KG1 (cell line): ENCODE measurements around the gene SERPINB10.

ENCODE experiments used
- DNase-seq: peaks from one replicate; lab custom pipeline; 2025; lab: John Stamatoyannopoulos, UW

Gene SERPINB10

GRCh38 chr18:63949068-63949737 lies 41.4 kb downstream of the SERPINB10 start, which contains the start of gene HMSD:
Gene HMSD (plus strand): TSS chr18:63949301. CDS start chr18:63953456, 4,155 bp downstream.
- no peak for DNase-seq

- no peak for DNase-seq
These were observed 43.5 kb downstream of the SERPINB10 start for GRCh38 chr18:63951302-63951705.

DNA sequence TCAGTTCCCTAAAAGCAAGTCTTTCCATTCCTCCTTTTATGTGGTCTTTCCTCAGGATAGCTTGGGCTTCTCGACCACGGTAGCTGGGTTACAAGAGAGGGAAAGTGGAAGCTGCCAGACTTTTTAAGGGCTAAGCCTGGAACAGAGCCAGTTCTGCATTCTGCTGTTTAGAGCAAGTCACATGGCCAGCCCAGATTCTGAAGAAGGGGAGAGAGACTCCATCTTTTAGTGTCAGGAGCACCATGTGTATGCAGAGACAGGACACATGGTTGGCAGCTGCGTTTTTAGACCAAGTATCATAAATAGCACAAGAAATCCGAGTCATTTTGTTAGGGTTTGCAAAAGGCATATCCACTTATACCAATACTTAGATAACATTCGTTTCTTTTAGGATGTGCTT lies 46.1 kb downstream of the SERPINB10 start:
- no peak for DNase-seq

GRCh38 chr18:63956755-63957154 lies 49.0 kb downstream of the SERPINB10 start:
- DNase-seq: no peak

- no peak for DNase-seq
These were observed 53.1 kb downstream of the SERPINB10 start for GRCh38 chr18:63960891-63961290.

GRCh38 chr18:63961435-63961980 lies 53.8 kb downstream of the SERPINB10 start:
- no peak for DNase-seq

- DNase-seq: no peak
These were observed 54.4 kb downstream of the SERPINB10 start for GRCh38 chr18:63962137-63962536.

- DNase-seq: peak; percentile 18
These were observed 56.0 kb downstream of the SERPINB10 start for GRCh38 chr18:63963615-63964256.

- DNase-seq: no peak
These were observed 57.1 kb downstream of the SERPINB10 start for GRCh38 chr18:63964908-63965307.

DNA sequence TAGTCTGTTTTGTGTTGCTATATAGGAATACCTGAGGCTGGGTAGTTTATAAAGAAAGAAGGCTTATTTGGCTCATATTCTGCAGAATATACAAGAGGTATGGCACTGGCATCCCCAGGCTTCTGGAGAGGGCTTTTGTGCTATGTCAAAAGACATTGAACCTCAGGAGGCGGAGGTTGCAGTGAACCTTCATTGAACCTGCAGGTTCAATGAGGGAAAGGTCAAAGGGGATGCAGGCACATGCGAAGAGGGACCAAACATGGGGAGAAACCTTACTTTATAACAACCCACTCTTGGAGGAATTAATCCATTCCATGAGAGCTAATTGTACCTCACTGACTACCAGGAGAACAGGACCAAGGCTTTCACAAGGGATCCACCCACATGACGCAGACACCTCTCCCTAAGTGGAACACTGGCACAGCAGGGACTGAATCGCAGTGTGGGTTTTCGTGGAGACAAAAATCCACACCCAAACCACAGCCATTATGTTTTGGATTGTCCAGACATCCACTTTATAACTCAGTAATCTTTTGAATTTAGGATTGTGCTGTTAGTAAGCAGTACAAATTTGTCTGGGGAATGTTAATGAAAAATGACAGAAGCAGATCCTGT lies 58.1 kb downstream of the SERPINB10 start:
- DNase-seq: no peak

DNA sequence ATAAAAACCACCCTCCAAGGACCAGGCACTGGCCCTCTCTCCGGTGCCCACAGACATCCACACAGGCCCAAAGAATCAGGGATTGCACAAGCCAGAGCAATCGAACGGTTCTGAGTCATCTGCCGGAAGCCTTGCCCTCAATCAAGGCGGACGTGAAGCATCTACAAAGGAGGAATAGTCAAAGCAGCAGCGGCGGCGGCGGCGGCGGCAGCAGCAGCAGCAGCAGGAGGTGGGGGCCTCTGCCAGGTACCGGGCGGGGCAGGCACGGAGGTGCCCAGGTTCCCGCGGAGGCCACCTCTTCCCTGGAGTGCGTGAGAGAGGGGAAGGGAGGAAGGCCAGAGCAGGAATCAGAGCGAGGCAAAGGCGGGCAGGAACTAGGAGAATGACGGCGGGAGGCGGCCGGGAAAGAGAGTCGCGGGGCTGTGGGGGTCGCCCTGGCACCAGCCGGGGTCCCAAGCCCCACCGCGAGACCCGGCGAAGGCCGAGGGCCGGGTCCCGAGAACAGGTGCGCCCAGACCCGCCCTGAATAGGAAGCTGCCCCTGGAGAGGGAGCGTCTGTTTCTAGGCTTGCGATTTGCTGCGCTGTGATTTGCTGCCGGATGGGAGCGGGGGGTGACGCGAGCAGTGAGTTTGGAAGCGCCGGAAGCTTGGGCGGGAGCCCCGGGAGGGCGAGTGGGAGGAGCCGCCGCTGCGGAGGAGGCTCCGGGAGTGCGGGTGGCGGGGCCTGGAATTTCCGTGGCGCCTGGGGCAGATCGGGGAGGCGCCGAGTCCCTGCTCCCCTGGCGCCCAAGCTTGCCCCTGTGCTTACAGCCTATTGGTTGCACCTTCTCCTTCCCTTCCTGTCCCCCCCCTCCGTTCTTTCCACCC lies 62.4 kb downstream of the SERPINB10 start, which contains the start of gene SERPINB8:
SERPINB8 (plus strand) TSS at position 140 of the 867 bp plus-strand sequence. CDS start 8,228 bp downstream, outside the sequence.
- peak; percentile 8 for DNase-seq

DNA sequence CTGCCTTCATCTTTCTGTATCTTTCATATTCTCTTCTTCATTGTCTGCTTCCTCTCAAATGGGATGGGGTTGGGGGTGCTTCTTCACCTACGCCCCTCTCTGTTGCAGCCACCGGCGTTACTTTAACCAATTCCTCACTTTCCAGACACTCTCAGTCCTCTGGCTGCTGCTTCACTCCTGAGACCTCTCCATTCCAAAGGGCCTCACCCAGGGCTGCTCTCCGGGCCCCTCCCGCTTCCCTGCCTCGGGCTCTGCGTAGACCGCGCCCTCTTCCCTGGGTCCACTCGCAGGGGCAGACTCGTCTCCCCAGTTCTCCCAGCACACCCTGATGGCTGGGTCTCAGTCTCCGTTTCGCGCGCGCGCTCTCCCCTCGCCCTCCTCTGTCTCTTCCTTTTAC lies 63.0 kb downstream of the SERPINB10 start:
- DNase-seq: no peak

DNA sequence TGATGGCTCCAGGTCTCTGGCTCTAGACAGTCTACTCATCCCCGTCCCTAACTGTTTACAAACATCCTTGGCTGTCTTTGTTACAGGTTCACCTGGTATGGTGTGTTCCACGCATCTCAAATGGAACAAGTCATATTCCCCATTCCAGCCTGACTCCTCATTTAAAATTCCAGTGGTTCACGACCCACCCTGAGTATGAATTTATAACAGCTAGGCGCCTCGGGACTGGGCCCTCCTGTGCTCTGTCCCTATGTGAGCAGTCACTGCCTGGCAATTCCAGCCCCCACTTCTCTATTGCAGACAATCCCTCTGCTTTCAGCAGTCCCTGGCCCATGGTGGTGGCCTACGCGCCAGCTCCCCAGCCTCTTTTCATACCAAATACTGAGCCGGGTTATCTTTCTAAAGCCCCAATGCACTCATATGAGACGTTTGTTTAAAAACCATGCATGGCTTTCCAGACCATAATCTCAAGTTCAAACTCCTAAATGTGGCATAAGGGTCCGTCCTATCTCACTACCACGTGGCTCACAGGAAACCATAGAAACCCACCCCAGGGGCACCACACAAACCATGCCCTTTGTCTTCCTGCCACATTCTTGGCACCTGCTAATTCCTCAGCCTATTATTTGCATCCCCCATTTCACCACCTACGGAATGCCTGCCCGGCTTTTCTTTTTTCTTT lies 63.7 kb downstream of the SERPINB10 start:
- DNase-seq: no peak

DNA sequence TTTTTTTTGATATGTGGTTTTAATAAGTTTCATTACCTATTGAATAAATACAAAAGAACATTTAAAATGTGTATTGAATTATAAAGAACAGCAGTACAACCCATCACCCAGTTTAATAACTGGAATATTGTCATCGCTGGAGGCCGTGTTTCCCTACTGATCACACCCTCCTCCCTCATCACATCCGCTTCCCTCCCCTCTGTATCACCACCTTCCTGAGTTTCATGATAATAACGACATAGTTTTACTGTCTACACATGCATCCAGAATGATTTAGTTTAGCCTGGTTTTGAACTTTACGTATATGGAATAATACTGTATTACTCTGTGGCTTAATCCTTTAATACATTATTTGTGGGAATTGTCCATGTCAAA lies 64.2 kb downstream of the SERPINB10 start:
- no peak for DNase-seq

- peak; percentile 21 for DNase-seq
These were observed 67.2 kb downstream of the SERPINB10 start for GRCh38 chr18:63974991-63975390.

GRCh38 chr18:63975628-63976027 lies 67.9 kb downstream of the SERPINB10 start:
- DNase-seq: no peak

- no peak for DNase-seq
These were observed 69.3 kb downstream of the SERPINB10 start for GRCh38 chr18:63977040-63977439.

GRCh38 chr18:63979409-63979920 lies 71.7 kb downstream of the SERPINB10 start:
- DNase-seq: no peak

DNA sequence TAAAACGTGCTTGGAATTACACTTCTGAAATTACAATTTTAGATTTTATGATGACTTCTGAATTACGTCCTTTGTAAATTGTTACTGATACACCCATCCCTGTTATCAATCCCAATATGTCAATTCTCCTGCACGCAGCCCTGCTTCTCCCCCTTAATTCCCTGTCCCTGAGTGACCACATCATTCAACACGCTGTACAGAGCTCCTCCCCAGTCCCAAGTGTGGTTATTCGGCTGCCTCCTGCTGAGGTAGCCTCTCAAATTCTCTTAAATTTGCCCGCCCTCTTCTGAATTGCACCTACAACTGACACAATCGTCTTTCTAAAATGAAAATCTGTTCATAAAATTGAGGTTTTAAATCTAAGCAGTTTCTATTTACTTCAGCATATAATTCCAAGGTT lies 72.3 kb downstream of the SERPINB10 start:
- no peak for DNase-seq

DNA sequence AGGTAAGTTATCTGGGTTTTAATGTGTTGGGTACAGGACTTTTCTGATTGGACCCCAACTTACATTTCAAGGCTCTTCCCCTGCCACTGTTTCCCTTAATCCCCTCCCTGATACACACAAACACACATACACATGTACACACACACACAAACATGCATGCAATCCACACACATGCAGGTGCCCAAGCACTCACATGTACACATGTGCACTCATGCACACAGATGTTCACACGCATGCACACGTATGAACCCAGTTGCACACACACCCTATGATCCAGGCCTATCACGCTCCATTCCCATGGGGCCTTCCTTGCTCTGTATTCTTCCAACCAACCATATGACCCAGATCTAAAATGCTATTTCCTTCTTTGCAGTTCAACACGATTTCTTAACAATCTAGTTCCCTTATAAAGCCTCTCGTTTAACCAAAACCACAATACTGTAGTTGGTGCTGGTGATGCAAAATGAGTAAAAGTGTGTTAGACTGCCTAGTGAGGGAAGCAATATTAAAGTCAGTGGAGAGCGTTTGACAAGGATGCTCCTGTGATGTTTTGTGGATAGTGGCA lies 73.2 kb downstream of the SERPINB10 start:
- DNase-seq: no peak

- no peak for DNase-seq
These were observed 74.0 kb downstream of the SERPINB10 start for GRCh38 chr18:63981719-63982118.
